Liver (tissue), 9 donors: ENCODE results near the gene EAF1. TPM values are rescaled to one million over a fixed set of nuclear protein-coding genes. Genes with fewer than 3 reads are reported as not detected.
"Not testable (repeated sequence)": the region's sequence is repeated elsewhere in the genome, so short reads cannot be mapped to it uniquely, and the experiment has no call there.

Source experiments
- DNase-seq: peaks from one replicate; pipeline ENCODE4 v3.0.0-alpha.2; 2017; ENCODE audit warnings: low spot score
- H3K27ac ChIP-seq, 2 donors: one replicate each; pipeline ENCODE4 v1.7.0; 2013; ENCODE audit warnings: inconsistent platforms in 2 of 2, low read length in 2 of 2, control low read depth in 1 of 2, low read depth in 1 of 2, mild to moderate bottlenecking in 1 of 2
- H3K27me3 ChIP-seq, 4 donors: one replicate each; pipeline versions ENCODE4 v1.6.1 to v1.7.0; 2013; ENCODE audit warnings: low read length in 3 of 4, inconsistent platforms in 1 of 4, mild to moderate bottlenecking in 1 of 4, moderate library complexity in 1 of 4; ENCODE audit not compliant: control insufficient read depth in 4 of 4, insufficient read depth in 4 of 4
- H3K36me3 ChIP-seq, 4 donors: one replicate each; pipeline versions ENCODE4 v1.6.1 to v1.7.0; 2013; ENCODE audit warnings: low read length in 3 of 4, mild to moderate bottlenecking in 3 of 4, low read depth in 1 of 4, moderate library complexity in 1 of 4; ENCODE audit not compliant: control insufficient read depth in 4 of 4, insufficient read depth in 3 of 4
- H3K4me1 ChIP-seq, 4 donors: one replicate each; pipeline versions ENCODE4 v1.6.1 to v1.7.0; 2013; ENCODE audit warnings: low read length in 3 of 4, mild to moderate bottlenecking in 3 of 4, moderate library complexity in 1 of 4; ENCODE audit not compliant: control insufficient read depth in 4 of 4, insufficient read depth in 4 of 4
- H3K4me3 ChIP-seq, 3 donors: one replicate each; pipeline versions ENCODE4 v1.6.1 to v1.7.0; 2013; ENCODE audit warnings: low read length in 3 of 3, control low read depth in 1 of 3, low read depth in 1 of 3, mild to moderate bottlenecking in 1 of 3
- H3K9ac ChIP-seq, 2 donors: one replicate each; pipeline ENCODE4 v1.7.0; 2013; ENCODE audit warnings: low read length in 2 of 2, mild to moderate bottlenecking in 2 of 2, moderate library complexity in 2 of 2, control low read depth in 1 of 2, low read depth in 1 of 2
- H3K9me3 ChIP-seq, 4 donors: one replicate each; pipeline versions ENCODE4 v1.6.1 to v1.7.0; 2013; ENCODE audit warnings: low read length in 3 of 4; ENCODE audit not compliant: control insufficient read depth in 4 of 4
- ATF3 ChIP-seq: IDR thresholded peaks from 2 replicates; pipeline ENCODE4 v1.6.1; 2016; ENCODE audit warnings: antibody characterized with exemption
- EGR1 ChIP-seq, 2 donors: IDR thresholded peaks; 2 replicates each; pipeline ENCODE4 v1.6.1; 2016 to 2018; ENCODE audit warnings: antibody characterized with exemption in 2 of 2, low read depth in 2 of 2
- FOXA1 ChIP-seq: IDR thresholded peaks from 2 replicates; pipeline ENCODE4 v1.6.1; 2016; ENCODE audit warnings: antibody characterized with exemption
- FOXA2 ChIP-seq: IDR thresholded peaks from 2 replicates; pipeline ENCODE4 v1.6.1; 2016; ENCODE audit warnings: antibody characterized with exemption
- GABPA ChIP-seq, 2 donors: IDR thresholded peaks in 1 of 2; conservative IDR thresholded peaks in 1 of 2; 2 replicates each; pipeline ENCODE4 v1.6.1; 2016; ENCODE audit warnings: antibody characterized with exemption in 2 of 2, mild to moderate bottlenecking in 1 of 2, moderate library complexity in 1 of 2
- HNF4A ChIP-seq, 2 donors: conservative IDR thresholded peaks; 2 replicates each; pipeline ENCODE4 v1.6.1; 2016; ENCODE audit warnings: antibody characterized with exemption in 2 of 2, mild to moderate bottlenecking in 2 of 2
- HNF4G ChIP-seq: IDR thresholded peaks from 2 replicates; pipeline ENCODE4 v1.6.1; 2016; ENCODE audit warnings: antibody characterized with exemption
- JUND ChIP-seq, 2 donors: IDR thresholded peaks; 2 replicates each; pipeline ENCODE4 v1.6.1; 2016; ENCODE audit warnings: antibody characterized with exemption in 2 of 2
- NR2F2 ChIP-seq: IDR thresholded peaks from 2 replicates; pipeline ENCODE4 v1.6.1; 2016; ENCODE audit warnings: antibody characterized with exemption
- RAD21 ChIP-seq, 2 donors: IDR thresholded peaks; 2 replicates each; pipeline ENCODE4 v1.6.1; 2016; ENCODE audit warnings: antibody characterized with exemption in 2 of 2, mild to moderate bottlenecking in 2 of 2
- REST ChIP-seq: IDR thresholded peaks from 2 replicates; pipeline ENCODE4 v1.6.1; 2016; ENCODE audit warnings: antibody characterized with exemption, mild to moderate bottlenecking
- RXRA ChIP-seq, 2 donors: IDR thresholded peaks; 2 replicates each; pipeline ENCODE4 v1.6.1; 2017 to 2018; ENCODE audit warnings: antibody characterized with exemption in 2 of 2, mild to moderate bottlenecking in 1 of 2
- YY1 ChIP-seq: IDR thresholded peaks from 2 replicates; pipeline ENCODE4 v1.6.1; 2016; ENCODE audit warnings: antibody characterized with exemption, mild to moderate bottlenecking
- WGBS: extraction: QIAGEN DNeasy Blood & Tissue Kit; methylation state at CpG from one replicate; pipeline ENCODE4 v1.1.7; 2013; 5-methylcytosine and 5-hydroxymethylcytosine counted together
- polyA plus RNA-seq, 2 donors: library from polyadenylated mRNA; stranded (reverse) in 1 of 2; unstranded in 1 of 2; fragments of 200-250 nt in 1 of 2; fragments of >200 nt in 1 of 2; fragmentation: Nextera tagmentation in 1 of 2; extraction: Ambion mirVana in 1 of 2; gene quantifications; one replicate each; pipeline versions ENCODE4 v1.2.1 to v1.2.3, GENCODE V29; 2013 to 2015
- total RNA-seq, 2 donors: library from RNA; depleted of rRNA; stranded (reverse); fragments of >200 nt; gene quantifications; one replicate each; pipeline ENCODE4 v1.2.3, GENCODE V29; 2014
- TF ChIP-seq, protein P1 (sequence below): IDR thresholded peaks from 2 replicates; pipeline ENCODE4 v1.6.1; 2016; ENCODE audit warnings: antibody characterized with exemption
- donor health status: healthy.
- donor health status: healthy.
- donor health status: healthy.
- donor health status: healthy.
- donor health status: healthy.

Gene EAF1
- total and polyA plus RNA-seq, 4 donors = 4.6 to 15.0 (median 11.4) TPM

DNA sequence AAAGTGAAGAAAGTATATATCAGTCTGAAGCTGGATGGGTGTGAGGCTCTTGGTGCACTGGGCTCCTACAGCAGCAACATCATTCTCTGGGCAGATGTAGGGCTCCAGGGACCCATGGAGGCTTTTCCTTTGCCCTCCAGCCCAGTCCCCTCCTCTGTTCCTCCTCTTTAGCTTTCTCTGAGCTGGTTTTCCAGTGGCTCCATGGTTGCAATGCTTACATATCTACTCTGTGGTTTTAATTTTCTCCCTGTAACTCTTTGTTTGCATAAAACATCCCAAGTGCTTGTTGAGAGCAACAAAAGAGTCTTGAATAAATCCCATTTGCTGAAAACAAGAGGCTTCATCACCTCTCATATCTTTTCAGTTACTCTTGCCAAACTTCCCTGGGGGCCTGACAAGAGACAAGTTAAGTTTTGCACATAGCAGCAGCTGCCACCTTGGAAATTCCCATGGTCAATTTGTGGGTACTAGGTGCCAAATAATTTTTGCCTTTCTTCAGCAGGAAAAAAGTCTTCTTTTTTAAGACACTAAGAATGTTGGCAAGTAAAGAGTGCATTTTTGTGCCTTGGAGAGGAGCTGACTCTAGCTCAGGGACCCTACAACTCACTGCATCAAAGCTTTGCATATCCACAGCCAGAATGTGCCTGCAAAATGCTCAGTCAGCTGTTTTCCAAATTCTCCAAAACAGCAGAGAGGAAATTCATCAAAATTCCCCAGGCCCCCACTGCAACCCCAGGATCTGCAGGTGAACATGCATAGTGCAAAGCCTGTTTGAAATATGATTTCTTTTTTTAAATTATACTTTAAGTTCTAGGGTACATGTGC, 52.2 kb downstream of the EAF1 start (continued):
- TF ChIP-seq EGR1 (IDR thresholded peaks at IDR 0.05; ENCODE audit: low read depth in 2 of 2) (no peak), FOXA2 (no peak), YY1 (no peak)
- TF ChIP-seq, protein P1, sequence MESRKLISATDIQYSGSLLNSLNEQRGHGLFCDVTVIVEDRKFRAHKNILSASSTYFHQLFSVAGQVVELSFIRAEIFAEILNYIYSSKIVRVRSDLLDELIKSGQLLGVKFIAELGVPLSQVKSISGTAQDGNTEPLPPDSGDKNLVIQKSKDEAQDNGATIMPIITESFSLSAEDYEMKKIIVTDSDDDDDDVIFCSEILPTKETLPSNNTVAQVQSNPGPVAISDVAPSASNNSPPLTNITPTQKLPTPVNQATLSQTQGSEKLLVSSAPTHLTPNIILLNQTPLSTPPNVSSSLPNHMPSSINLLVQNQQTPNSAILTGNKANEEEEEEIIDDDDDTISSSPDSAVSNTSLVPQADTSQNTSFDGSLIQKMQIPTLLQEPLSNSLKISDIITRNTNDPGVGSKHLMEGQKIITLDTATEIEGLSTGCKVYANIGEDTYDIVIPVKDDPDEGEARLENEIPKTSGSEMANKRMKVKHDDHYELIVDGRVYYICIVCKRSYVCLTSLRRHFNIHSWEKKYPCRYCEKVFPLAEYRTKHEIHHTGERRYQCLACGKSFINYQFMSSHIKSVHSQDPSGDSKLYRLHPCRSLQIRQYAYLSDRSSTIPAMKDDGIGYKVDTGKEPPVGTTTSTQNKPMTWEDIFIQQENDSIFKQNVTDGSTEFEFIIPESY = no peak

- H3K36me3 ChIP-seq, H3K4me3 ChIP-seq, H3K4me1 ChIP-seq, H3K9ac ChIP-seq, H3K9me3 ChIP-seq, DNase-seq, H3K27me3 ChIP-seq, H3K27ac ChIP-seq: not testable (repeated sequence)
- WGBS = 95% methylated on average over 6 of the region's 6 CpGs
Observed at GRCh38 chr3:15484551-15484950, 57.2 kb downstream of the EAF1 start.

DNA sequence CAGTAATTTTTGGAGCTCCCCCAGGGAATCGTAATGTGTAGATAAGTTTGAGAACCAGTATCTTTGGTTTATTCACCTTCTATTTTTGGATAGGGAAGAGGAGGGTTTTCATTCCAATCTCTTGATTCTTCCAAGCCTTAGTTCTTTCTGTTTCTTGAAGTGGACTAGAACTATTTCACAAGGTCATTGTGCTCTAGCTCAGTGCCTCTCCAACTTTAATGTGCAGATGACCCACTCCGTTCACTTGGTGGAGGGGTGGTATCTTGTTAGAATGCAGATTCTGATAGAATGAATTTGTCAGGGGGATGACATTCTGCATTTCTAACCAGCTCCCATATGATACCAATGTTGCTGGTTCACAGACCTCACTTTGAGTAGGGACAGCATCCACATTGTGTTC, 58.6 kb downstream of the EAF1 start:
- 90% methylated on average over 2 of the region's 2 CpGs for WGBS
- Histone ChIP-seq H3K36me3 (no peaks in the 10 kb centered on the region), H3K27ac (no peak overlapping the region), H3K9me3 (no peaks in the 10 kb centered on the region), H3K27me3 (no peaks in the 10 kb centered on the region), H3K4me1 (peaks cover 0 to 9% (median 3%) of the 10 kb centered on the region in 4 donors), H3K4me3 (no peak overlapping the region), H3K9ac (no peak overlapping the region)
- TF ChIP-seq RXRA (IDR thresholded peaks at IDR 0.05) = peak; percentile 63 to 69
- TF ChIP-seq, protein P1 = no peak
- no peak for TF ChIP-seq FOXA1
- DNase-seq = no peak

DNA sequence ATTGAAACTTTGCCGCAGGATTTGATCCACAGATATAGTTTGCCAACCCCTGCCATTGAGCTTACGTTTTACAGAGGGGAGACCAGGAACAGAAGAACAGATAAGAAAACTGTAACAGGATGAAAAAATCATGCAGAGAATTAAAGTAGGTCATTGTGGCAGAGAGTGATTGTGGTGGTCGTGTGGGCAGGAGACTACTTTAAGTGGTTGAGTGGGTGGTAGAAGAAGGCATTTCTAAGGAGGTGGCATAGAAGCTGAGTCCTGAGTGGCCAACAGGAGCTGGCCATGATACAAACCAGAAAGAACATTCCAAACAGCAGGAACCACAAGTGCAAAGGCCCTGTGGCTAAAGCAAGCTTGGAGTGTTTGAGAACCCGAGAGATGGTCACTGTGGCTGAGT, 59.6 kb downstream of the EAF1 start:
- H3K4me1 ChIP-seq = peaks cover 0 to 9% (median 3%) of the 10 kb centered on the region in 4 donors
- H3K36me3 ChIP-seq = no peaks in the 10 kb centered on the region
- no peak overlapping the region for H3K9ac ChIP-seq
- WGBS = 94% methylated on average over 4 of the region's 4 CpGs
- no peak overlapping the region for H3K4me3 ChIP-seq
- DNase-seq = no peak
- no peak overlapping the region for H3K27ac ChIP-seq
- no peaks in the 10 kb centered on the region for H3K9me3 ChIP-seq
- H3K27me3 ChIP-seq = no peaks in the 10 kb centered on the region
- TF ChIP-seq ATF3 (no peak), FOXA1 (no peak), FOXA2 (no peak), RXRA (IDR thresholded peaks at IDR 0.05) (no peak), RAD21 (IDR thresholded peaks at IDR 0.05) (no peak), GABPA (IDR thresholded peaks at IDR 0.05 in 1 of 2, conservative IDR thresholded peaks at IDR 0.05 in 1 of 2) (no peak), JUND (IDR thresholded peaks at IDR 0.05) (no peak), NR2F2 (no peak), HNF4G (no peak), YY1 (no peak), HNF4A (conservative IDR thresholded peaks at IDR 0.05) (no peak), REST (no peak)
- TF ChIP-seq, protein P1 = no peak
